ENCODE results near the gene PUM1. TPM values are rescaled to one million over a fixed set of nuclear protein-coding genes. Genes with fewer than 3 reads are reported as not detected.

PUM1 gene
- total RNA-seq, 6 experiments from 2014 or later: 30.9 to 51.6 (median 42.0) TPM

- H3K4me1 ChIP-seq: peaks cover 0 to 42% (median 16%) of the 10 kb centered on the region in 4 donors
- DNase-seq (no peak), ATAC-seq (no peak)
- TF ChIP-seq CTCF (IDR thresholded peaks at IDR 0.05) (no peak), POLR2A (IDR thresholded peaks at IDR 0.05) (no peak)
- no peaks in the 10 kb centered on the region for H3K9me3 ChIP-seq
- H3K27ac ChIP-seq: peak overlapping the region in 1 of 3 donors; percentile 19
- peaks cover 0 to 34% (median 9%) of the 10 kb centered on the region in 4 donors for H3K36me3 ChIP-seq
- intact Hi-C loops (cut with DNase I): no loop called here
- H3K27me3 ChIP-seq: no peaks in the 10 kb centered on the region
- no peak overlapping the region for H3K4me3 ChIP-seq
Observed at GRCh38 chr1:30982431-30982830, 83.1 kb downstream of the PUM1 start.

GRCh38 chr1:30981172-30981571, 84.3 kb downstream of the PUM1 start:
- DNase-seq (no peak), ATAC-seq (no peak)
- Histone ChIP-seq H3K9me3 (no peaks in the 10 kb centered on the region), H3K27ac (no peak overlapping the region), H3K4me3 (no peak overlapping the region), H3K4me1 (peaks cover 0 to 40% (median 19%) of the 10 kb centered on the region in 4 donors), H3K36me3 (peaks cover 0 to 39% (median 14%) of the 10 kb centered on the region in 4 donors), H3K27me3 (no peaks in the 10 kb centered on the region)
- intact Hi-C loops (cut with DNase I): no loop called here
- TF ChIP-seq POLR2A (IDR thresholded peaks at IDR 0.05) (no peak), CTCF (IDR thresholded peaks at IDR 0.05) (no peak)
- WGBS (ENCODE audit: insufficient coverage, low coverage, low lambda C conversion rate, missing lambda C conversion rate): 86% methylated on average over 3 of the region's 6 CpGs

GRCh38 chr1:30977511-30977910, 88.0 kb downstream of the PUM1 start:
- H3K9me3 ChIP-seq: no peaks in the 10 kb centered on the region
- H3K4me3 ChIP-seq: no peak overlapping the region
- intact Hi-C loops (cut with DNase I): no loop called here
- ATAC-seq (no peak), DNase-seq (no peak)
- TF ChIP-seq POLR2A (IDR thresholded peaks at IDR 0.05) (no peak), CTCF (IDR thresholded peaks at IDR 0.05) (no peak)
- H3K27me3 ChIP-seq: no peaks in the 10 kb centered on the region
- 93% methylated on average over 2 of the region's 2 CpGs for WGBS (ENCODE audit: insufficient coverage, low coverage, low lambda C conversion rate, missing lambda C conversion rate)
- no peak overlapping the region for H3K27ac ChIP-seq
- peaks cover 0 to 53% (median 16%) of the 10 kb centered on the region in 4 donors for H3K36me3 ChIP-seq
- peaks cover 0 to 8% (median 5%) of the 10 kb centered on the region in 4 donors for H3K4me1 ChIP-seq

- 85% methylated on average over 2 of the region's 5 CpGs for WGBS (ENCODE audit: insufficient coverage, low coverage, low lambda C conversion rate, missing lambda C conversion rate)
- Histone ChIP-seq H3K27me3 (no peaks in the 10 kb centered on the region), H3K9me3 (no peaks in the 10 kb centered on the region), H3K4me1 (peaks cover 0 to 5% (median 2%) of the 10 kb centered on the region in 4 donors), H3K4me3 (no peak overlapping the region), H3K27ac (no peak overlapping the region), H3K36me3 (peaks cover 0 to 53% (median 16%) of the 10 kb centered on the region in 4 donors)
- TF ChIP-seq POLR2A (IDR thresholded peaks at IDR 0.05) (no peak), CTCF (IDR thresholded peaks at IDR 0.05) (no peak)
- no peak for DNase-seq
- intact Hi-C loops (cut with DNase I): no loop called here
- ATAC-seq: no peak
Observed at GRCh38 chr1:30977105-30977504, 88.4 kb downstream of the PUM1 start.

- WGBS (ENCODE audit: insufficient coverage, low coverage, low lambda C conversion rate, missing lambda C conversion rate): 60% methylated on average over 2 of the region's 2 CpGs
- peak; percentile 29 to 53 (median 50) for ATAC-seq
- Histone ChIP-seq H3K36me3 (peaks cover 0 to 51% (median 16%) of the 10 kb centered on the region in 4 donors), H3K27me3 (no peaks in the 10 kb centered on the region), H3K27ac (no peak overlapping the region), H3K4me3 (no peak overlapping the region), H3K9me3 (no peaks in the 10 kb centered on the region), H3K4me1 (peaks cover 0 to 5% (median 2%) of the 10 kb centered on the region in 4 donors)
- no peak for DNase-seq
- intact Hi-C loops (cut with DNase I): no loop called here
- TF ChIP-seq CTCF (IDR thresholded peaks at IDR 0.05) (no peak), POLR2A (IDR thresholded peaks at IDR 0.05) (no peak)
Observed at GRCh38 chr1:30976143-30976542, 89.4 kb downstream of the PUM1 start.

All from right lobe of liver (tissue), 6 donors.